ENCODE measurements around the gene WWC1.

The WWC1 gene

DNA sequence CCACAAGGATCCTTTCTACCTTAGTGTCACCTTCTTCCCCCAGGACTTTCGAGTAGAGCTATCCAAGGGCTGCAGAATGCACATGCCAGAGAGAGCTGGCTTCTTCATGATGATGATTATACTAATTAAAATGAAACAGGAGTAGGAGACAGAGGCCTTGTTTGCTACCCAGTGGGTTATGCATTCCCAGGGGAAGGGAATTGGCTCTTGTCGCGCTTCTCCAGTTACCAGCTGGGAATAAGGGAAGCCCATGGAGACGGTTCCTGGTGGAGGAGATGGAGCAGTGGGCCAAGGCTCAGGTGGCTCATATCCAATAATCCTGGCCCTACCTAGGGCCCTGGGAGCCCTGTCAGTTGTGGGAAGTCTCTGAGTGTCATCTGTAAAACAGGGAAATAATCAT is 65.1 kb downstream of the WWC1 start:
- no peak for DNase-seq (ENCODE audit: low read depth)

DNA sequence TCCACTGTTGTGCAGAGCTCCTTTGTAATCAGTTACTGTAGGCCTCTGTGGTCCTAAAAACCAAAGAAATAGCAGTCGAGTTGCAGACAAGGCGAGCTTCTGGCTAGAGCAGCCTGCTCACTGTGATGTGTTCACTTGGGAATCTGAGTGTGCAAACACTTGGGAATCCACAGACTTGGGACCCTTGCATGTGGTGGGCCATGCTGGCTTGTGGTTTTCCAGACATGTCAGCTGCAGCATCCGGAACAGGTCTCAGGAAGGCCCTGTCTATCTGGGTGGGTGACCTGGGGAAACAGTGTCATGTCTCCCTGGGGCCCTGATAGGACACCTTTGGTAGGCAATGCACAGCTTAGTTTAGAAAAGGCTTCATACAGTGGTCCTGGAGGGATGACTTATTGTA is 66.4 kb downstream of the WWC1 start:
- no peak overlapping the region for H3K4me3 ChIP-seq (ENCODE audit: low read depth, low read length)
- no peak for TF ChIP-seq POLR2A (IDR thresholded peaks at IDR 0.05; ENCODE audit: extremely low read depth, insufficient read length)
- TF ChIP-seq, protein P1, sequence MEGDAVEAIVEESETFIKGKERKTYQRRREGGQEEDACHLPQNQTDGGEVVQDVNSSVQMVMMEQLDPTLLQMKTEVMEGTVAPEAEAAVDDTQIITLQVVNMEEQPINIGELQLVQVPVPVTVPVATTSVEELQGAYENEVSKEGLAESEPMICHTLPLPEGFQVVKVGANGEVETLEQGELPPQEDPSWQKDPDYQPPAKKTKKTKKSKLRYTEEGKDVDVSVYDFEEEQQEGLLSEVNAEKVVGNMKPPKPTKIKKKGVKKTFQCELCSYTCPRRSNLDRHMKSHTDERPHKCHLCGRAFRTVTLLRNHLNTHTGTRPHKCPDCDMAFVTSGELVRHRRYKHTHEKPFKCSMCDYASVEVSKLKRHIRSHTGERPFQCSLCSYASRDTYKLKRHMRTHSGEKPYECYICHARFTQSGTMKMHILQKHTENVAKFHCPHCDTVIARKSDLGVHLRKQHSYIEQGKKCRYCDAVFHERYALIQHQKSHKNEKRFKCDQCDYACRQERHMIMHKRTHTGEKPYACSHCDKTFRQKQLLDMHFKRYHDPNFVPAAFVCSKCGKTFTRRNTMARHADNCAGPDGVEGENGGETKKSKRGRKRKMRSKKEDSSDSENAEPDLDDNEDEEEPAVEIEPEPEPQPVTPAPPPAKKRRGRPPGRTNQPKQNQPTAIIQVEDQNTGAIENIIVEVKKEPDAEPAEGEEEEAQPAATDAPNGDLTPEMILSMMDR (IDR thresholded peaks at IDR 0.05; ENCODE audit: low read depth, low read length): no peak
- TF ChIP-seq, protein P2, sequence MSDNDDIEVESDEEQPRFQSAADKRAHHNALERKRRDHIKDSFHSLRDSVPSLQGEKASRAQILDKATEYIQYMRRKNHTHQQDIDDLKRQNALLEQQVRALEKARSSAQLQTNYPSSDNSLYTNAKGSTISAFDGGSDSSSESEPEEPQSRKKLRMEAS (IDR thresholded peaks at IDR 0.05; ENCODE audit: low read depth, low read length): no peak
- no peak for TF ChIP-seq MYC (IDR thresholded peaks at IDR 0.05; ENCODE audit: low read depth, low read length)
- no peak for DNase-seq (ENCODE audit: low read depth)

More for the DNA sequence above, 65.1 kb downstream of the WWC1 start:
- TF ChIP-seq, protein P2 (IDR thresholded peaks at IDR 0.05; ENCODE audit: low read depth, low read length): no peak
- TF ChIP-seq, protein P1 (IDR thresholded peaks at IDR 0.05; ENCODE audit: low read depth, low read length): no peak
- TF ChIP-seq MYC (IDR thresholded peaks at IDR 0.05; ENCODE audit: low read depth, low read length) (no peak), POLR2A (IDR thresholded peaks at IDR 0.05; ENCODE audit: extremely low read depth, insufficient read length) (no peak)
- H3K4me3 ChIP-seq (ENCODE audit: low read depth, low read length): no peak overlapping the region

DNA sequence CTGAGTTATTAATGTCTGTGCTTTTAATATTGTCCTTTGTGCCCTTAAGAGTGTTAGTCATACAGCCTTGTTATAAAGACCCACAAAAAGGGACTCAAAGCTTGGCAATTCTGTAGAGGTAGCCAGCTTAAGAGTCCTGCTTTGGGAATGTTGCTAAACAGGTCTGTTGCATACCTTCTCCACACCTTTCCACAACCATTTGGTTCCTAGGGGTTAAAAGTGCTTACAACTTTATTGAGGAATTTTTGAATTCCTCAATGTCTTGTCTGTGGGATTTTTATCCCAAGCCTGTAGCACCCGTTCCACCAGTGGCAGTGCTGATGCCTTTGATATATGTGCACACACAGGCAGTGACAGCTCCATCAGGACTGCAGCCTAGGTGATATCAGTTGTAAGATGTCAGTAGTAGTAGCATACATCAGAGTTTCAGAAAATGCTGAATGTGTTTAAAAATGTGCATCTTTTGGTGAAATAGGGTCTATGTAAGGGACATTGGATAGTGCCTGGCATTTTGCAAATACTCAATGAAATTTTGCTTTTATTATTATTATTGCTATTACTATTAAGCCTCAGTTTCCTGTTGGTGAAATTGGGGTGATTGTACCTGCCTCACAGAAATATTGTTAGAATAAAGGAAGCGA is 68.5 kb downstream of the WWC1 start:
- TF ChIP-seq, protein P2 (IDR thresholded peaks at IDR 0.05; ENCODE audit: low read depth, low read length): no peak
- no peak for TF ChIP-seq MYC (IDR thresholded peaks at IDR 0.05; ENCODE audit: low read depth, low read length)
- no peak for TF ChIP-seq POLR2A (IDR thresholded peaks at IDR 0.05; ENCODE audit: extremely low read depth, insufficient read length)
- TF ChIP-seq, protein P1 (IDR thresholded peaks at IDR 0.05; ENCODE audit: low read depth, low read length): no peak
- no peak overlapping the region for H3K4me3 ChIP-seq (ENCODE audit: low read depth, low read length)
- DNase-seq (ENCODE audit: low read depth): no peak

DNA sequence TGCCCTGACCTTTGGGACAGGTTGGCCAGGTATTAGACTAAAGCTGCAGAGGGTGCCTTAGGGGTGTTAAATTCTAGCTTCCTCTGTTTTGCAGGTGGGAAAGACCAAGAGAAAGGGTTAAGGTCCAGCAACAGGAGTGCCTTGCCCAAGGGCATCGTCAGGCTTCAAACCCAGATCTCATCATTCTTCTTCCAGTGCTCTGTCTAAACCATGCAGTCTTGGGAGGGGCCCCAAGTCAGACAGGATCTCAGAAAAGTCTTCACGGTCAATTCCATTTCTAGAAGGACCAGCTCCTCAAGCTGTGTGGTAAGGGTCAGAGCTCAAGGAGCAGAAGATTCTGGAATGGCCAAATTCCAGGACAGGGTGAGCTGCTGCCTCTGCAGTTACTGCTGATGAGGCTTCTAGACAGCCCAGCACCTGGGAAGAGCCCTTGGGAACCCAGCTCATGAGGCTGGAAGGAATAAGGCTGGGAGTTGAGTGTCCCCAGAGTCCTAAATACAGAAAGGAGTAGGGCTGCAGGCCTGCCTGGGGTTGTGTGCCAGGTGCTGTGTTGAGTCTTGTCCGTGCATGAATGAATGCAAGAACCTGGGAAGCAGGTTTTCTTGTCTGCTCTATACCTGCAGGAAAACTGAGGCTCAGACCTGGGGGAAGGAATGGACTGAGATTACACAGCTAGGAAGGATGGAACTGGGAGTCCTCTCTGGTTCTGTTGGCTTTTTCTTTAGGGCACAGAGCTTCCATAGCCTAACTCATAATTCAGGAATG is 69.3 kb downstream of the WWC1 start:
- no peak for DNase-seq (ENCODE audit: low read depth)
- no peak overlapping the region for H3K4me3 ChIP-seq (ENCODE audit: low read depth, low read length)
- TF ChIP-seq MYC (IDR thresholded peaks at IDR 0.05; ENCODE audit: low read depth, low read length) (no peak), POLR2A (IDR thresholded peaks at IDR 0.05; ENCODE audit: extremely low read depth, insufficient read length) (no peak)
- TF ChIP-seq, protein P2 (IDR thresholded peaks at IDR 0.05; ENCODE audit: low read depth, low read length): no peak
- TF ChIP-seq, protein P1 (IDR thresholded peaks at IDR 0.05; ENCODE audit: low read depth, low read length): no peak

DNA sequence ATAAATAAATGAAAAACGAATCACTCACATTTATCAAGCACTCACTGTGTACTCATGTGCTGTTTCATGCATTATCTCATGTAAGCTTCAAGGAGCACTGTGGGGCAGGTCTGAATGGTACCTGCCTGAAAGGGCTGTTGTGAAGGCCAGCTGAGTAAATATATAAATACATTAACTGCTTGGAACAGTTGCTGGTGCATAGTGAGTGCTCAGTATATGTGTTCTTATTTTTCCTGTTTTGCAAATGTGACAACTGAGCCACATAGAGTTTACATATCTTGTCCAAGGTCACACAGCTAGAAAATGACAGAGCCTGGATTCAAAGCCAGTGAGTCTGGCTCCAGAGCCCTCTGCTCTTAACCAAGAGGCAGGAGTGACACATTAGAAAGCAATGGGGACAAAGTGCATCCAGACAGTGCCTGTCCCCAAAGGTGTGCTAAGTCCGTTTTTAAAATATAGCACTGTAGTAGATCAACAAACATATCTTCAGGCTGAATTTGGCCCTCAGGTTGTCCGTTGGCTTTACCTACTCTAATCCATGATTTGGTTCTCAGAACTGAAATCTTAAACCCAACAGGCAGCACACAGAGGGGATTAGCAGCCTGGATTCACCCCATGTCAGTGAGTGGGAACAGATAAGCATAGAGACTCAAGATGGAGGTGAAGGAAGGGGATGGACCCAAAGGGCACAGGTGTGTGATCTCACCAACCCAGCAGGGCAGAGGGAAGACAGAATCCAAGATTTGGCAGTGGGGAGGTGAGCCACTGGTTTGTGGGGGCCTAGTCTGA is 70.8 kb downstream of the WWC1 start:
- DNase-seq (ENCODE audit: low read depth): no peak
- TF ChIP-seq MYC (IDR thresholded peaks at IDR 0.05; ENCODE audit: low read depth, low read length) (no peak), POLR2A (IDR thresholded peaks at IDR 0.05; ENCODE audit: extremely low read depth, insufficient read length) (no peak)
- TF ChIP-seq, protein P2 (IDR thresholded peaks at IDR 0.05; ENCODE audit: low read depth, low read length): no peak
- TF ChIP-seq, protein P1 (IDR thresholded peaks at IDR 0.05; ENCODE audit: low read depth, low read length): no peak
- no peak overlapping the region for H3K4me3 ChIP-seq (ENCODE audit: low read depth, low read length)
